ENCODE results near the gene SHTN1. TPM values are rescaled to one million over a fixed set of nuclear protein-coding genes. Genes with fewer than 3 reads are reported as not detected.
A peak's percentile ranks its signal among the peaks of the same experiment; 100 is the strongest.

Gene SHTN1
- total and polyA plus RNA-seq, 2 donors (not counting 1 experiment from before 2014, with no cell fraction given): 0.33 to 1.6 TPM

DNA sequence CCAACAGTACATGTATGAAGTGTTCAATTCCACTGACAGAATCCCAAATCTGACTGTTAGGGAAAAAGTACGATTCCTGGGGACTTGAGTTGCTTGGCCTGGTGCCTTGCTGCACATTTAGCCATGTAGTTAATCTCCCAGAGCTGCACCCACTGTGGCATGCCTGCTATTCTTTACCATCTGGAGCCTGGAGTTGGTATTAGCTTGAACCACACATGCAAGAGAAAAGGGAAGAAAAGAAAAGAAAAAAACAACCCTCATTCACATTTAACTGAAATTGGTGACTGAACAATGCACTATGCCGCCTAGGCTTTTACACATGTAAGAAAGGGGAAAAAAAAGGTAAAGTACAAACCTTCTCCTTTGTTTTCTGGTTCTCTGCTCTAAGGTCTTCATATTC lies 26.1 kb downstream of the SHTN1 start:
- no peaks in the 10 kb centered on the region for H3K9me3 ChIP-seq (ENCODE audit: control insufficient read depth, insufficient read depth, low read depth, low read length)
- no peaks in the 10 kb centered on the region for H3K79me2 ChIP-seq (ENCODE audit: control insufficient read depth, insufficient read depth, low read length)
- no peak overlapping the region for H3K4me3 ChIP-seq (replicated peaks in 1 of 4; ENCODE audit: control extremely low read depth in 1 of 4, insufficient read depth in 1 of 4, low read depth in 3 of 4, low read length in 4 of 4)
- H3K9ac ChIP-seq (ENCODE audit: insufficient read depth, low read length): no peak overlapping the region
- no peaks in the 10 kb centered on the region for H4K20me1 ChIP-seq (ENCODE audit: control insufficient read depth, extremely low read depth, insufficient read depth, low read length)
- DNase-seq (ENCODE audit: low read depth in 2 of 2): no peak
- TF ChIP-seq, protein P1, sequence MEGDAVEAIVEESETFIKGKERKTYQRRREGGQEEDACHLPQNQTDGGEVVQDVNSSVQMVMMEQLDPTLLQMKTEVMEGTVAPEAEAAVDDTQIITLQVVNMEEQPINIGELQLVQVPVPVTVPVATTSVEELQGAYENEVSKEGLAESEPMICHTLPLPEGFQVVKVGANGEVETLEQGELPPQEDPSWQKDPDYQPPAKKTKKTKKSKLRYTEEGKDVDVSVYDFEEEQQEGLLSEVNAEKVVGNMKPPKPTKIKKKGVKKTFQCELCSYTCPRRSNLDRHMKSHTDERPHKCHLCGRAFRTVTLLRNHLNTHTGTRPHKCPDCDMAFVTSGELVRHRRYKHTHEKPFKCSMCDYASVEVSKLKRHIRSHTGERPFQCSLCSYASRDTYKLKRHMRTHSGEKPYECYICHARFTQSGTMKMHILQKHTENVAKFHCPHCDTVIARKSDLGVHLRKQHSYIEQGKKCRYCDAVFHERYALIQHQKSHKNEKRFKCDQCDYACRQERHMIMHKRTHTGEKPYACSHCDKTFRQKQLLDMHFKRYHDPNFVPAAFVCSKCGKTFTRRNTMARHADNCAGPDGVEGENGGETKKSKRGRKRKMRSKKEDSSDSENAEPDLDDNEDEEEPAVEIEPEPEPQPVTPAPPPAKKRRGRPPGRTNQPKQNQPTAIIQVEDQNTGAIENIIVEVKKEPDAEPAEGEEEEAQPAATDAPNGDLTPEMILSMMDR (conservative IDR thresholded peaks at IDR 0.05 in 1 of 2, IDR thresholded peaks at IDR 0.05 in 1 of 2; ENCODE audit: low read depth in 1 of 2, low read length in 2 of 2): no peak
- TF ChIP-seq EZH2 (IDR thresholded peaks at IDR 0.05; ENCODE audit: low read length, missing control alignments): no peak
- H3K27me3 ChIP-seq (ENCODE audit: control insufficient read depth, insufficient read depth, low read length): no peaks in the 10 kb centered on the region
- H3K4me2 ChIP-seq (ENCODE audit: extremely low read depth, insufficient read depth, low read length): no peak overlapping the region
- no peak overlapping the region for H2AFZ ChIP-seq (ENCODE audit: low read length)
- H3K4me1 ChIP-seq (ENCODE audit: control insufficient read depth, extremely low read depth, insufficient read depth, low read length): no peaks in the 10 kb centered on the region
- no peaks in the 10 kb centered on the region for H3K36me3 ChIP-seq (ENCODE audit: control insufficient read depth, insufficient read depth, low read length)
- no peak overlapping the region for H3K27ac ChIP-seq (ENCODE audit: insufficient read depth, low read length)

GRCh38 chr10:116974456-116975005 lies 30.5 kb downstream of the SHTN1 start:
- Histone ChIP-seq H3K27ac (ENCODE audit: insufficient read depth, low read length) (no peak overlapping the region), H3K4me3 (replicated peaks in 1 of 4; ENCODE audit: control extremely low read depth in 1 of 4, insufficient read depth in 1 of 4, low read depth in 3 of 4, low read length in 4 of 4) (peak overlapping the region in 1 of 4 experiments; percentile 21), H2AFZ (ENCODE audit: low read length) (no peak overlapping the region), H4K20me1 (ENCODE audit: control insufficient read depth, extremely low read depth, insufficient read depth, low read length) (no peaks in the 10 kb centered on the region), H3K4me2 (ENCODE audit: extremely low read depth, insufficient read depth, low read length) (no peak overlapping the region), H3K36me3 (ENCODE audit: control insufficient read depth, insufficient read depth, low read length) (no peaks in the 10 kb centered on the region), H3K4me1 (ENCODE audit: control insufficient read depth, extremely low read depth, insufficient read depth, low read length) (no peaks in the 10 kb centered on the region), H3K9ac (ENCODE audit: insufficient read depth, low read length) (no peak overlapping the region), H3K27me3 (ENCODE audit: control insufficient read depth, insufficient read depth, low read length) (no peaks in the 10 kb centered on the region), H3K79me2 (ENCODE audit: control insufficient read depth, insufficient read depth, low read length) (no peaks in the 10 kb centered on the region), H3K9me3 (ENCODE audit: control insufficient read depth, insufficient read depth, low read depth, low read length) (no peaks in the 10 kb centered on the region)
- TF ChIP-seq, protein P1 (conservative IDR thresholded peaks at IDR 0.05 in 1 of 2, IDR thresholded peaks at IDR 0.05 in 1 of 2; ENCODE audit: low read depth in 1 of 2, low read length in 2 of 2): no peak
- TF ChIP-seq EZH2 (IDR thresholded peaks at IDR 0.05; ENCODE audit: low read length, missing control alignments): no peak
- DNase-seq (ENCODE audit: low read depth in 2 of 2): peak; percentile 87 to 89

DNA sequence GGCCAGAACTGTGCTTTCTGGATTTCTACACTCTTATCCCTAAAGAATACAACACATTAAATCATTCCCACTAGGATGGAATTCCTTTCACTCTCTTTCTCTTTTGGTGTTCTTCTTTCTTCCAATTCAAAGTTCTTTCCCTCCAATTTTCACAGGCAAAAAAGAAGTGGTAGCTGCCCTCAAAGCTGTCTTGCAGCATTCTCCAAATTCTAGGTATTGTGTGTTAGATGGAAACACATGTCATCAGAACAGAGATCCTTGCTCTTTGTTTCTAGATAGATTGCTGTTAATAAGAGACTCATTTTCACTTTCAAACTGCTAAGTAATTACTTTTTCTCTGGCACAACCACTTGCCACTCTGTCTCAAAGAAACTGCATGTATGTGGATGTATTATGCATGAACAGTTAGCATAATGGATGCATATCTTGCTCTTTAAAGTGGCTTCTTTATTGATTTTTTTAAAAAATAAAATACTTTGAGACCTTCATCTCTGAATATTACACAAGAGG lies 31.0 kb downstream of the SHTN1 start:
- no peaks in the 10 kb centered on the region for H3K27me3 ChIP-seq (ENCODE audit: control insufficient read depth, insufficient read depth, low read length)
- no peak overlapping the region for H3K27ac ChIP-seq (ENCODE audit: insufficient read depth, low read length)
- no peak for TF ChIP-seq EZH2 (IDR thresholded peaks at IDR 0.05; ENCODE audit: low read length, missing control alignments)
- TF ChIP-seq, protein P1 (conservative IDR thresholded peaks at IDR 0.05 in 1 of 2, IDR thresholded peaks at IDR 0.05 in 1 of 2; ENCODE audit: low read depth in 1 of 2, low read length in 2 of 2): no peak
- H3K4me1 ChIP-seq (ENCODE audit: control insufficient read depth, extremely low read depth, insufficient read depth, low read length): no peaks in the 10 kb centered on the region
- H3K9ac ChIP-seq (ENCODE audit: insufficient read depth, low read length): no peak overlapping the region
- H3K4me2 ChIP-seq (ENCODE audit: extremely low read depth, insufficient read depth, low read length): no peak overlapping the region
- no peak overlapping the region for H3K4me3 ChIP-seq (replicated peaks in 1 of 4; ENCODE audit: control extremely low read depth in 1 of 4, insufficient read depth in 1 of 4, low read depth in 3 of 4, low read length in 4 of 4)
- H4K20me1 ChIP-seq (ENCODE audit: control insufficient read depth, extremely low read depth, insufficient read depth, low read length): no peaks in the 10 kb centered on the region
- H3K9me3 ChIP-seq (ENCODE audit: control insufficient read depth, insufficient read depth, low read depth, low read length): no peaks in the 10 kb centered on the region
- DNase-seq (ENCODE audit: low read depth in 2 of 2): no peak
- no peaks in the 10 kb centered on the region for H3K36me3 ChIP-seq (ENCODE audit: control insufficient read depth, insufficient read depth, low read length)
- no peak overlapping the region for H2AFZ ChIP-seq (ENCODE audit: low read length)
- H3K79me2 ChIP-seq (ENCODE audit: control insufficient read depth, insufficient read depth, low read length): no peaks in the 10 kb centered on the region

Data from fibroblast of lung (primary cell).